A673 (cell line): ENCODE data around the gene CEACAM8. TPM values are rescaled to one million over a fixed set of nuclear protein-coding genes. Genes with fewer than 3 reads are reported as not detected.
A peak's percentile ranks its signal among the peaks of the same experiment; 100 is the strongest.

Experiments used
- BruUV-seq: library from RNA; stranded (reverse); fragments of 400-500 nt; replicated peaks from 2 replicates; lab custom pipeline; 2021; lab: Mats Ljungman, UMichigan
- CTCF ChIA-PET: fragments of 300-600 bp; sonication (Branson Sonifier 250); formaldehyde crosslinking; loops from one replicate; lab custom pipeline; 2022; ENCODE audit warnings: antibody characterized with exemption; lab: Charles Lee
- POLR2A ChIA-PET: fragments of 300-600 bp; sonication (Branson Sonifier 250); formaldehyde crosslinking; loops from one replicate; lab custom pipeline; 2022; ENCODE audit warnings: antibody characterized with exemption; ENCODE audit not compliant: low non-redundant PET; lab: Charles Lee
- DNase-seq: peaks from one replicate; pipeline ENCODE4 v3.0.0-alpha.2; 2015; ENCODE audit warnings: low spot score
- H3K27ac ChIP-seq: fragments of 200-600 bp; sonication (generic); 2 replicates; pipeline ENCODE4 v1.5.1; 2016; ENCODE audit warnings: mixed run types, low read depth, mild to moderate bottlenecking, mixed read lengths, antibody characterized with exemption, low read length; ENCODE audit not compliant: poor library complexity, severe bottlenecking
- H3K27me3 ChIP-seq: fragments of 200-600 bp; sonication (generic); replicated peaks from 2 replicates; pipeline ENCODE4 v1.6.1; 2017; ENCODE audit warnings: mixed run types, low read depth, mild to moderate bottlenecking, mixed read lengths, antibody characterized with exemption, low read length; ENCODE audit not compliant: insufficient read depth, poor library complexity
- H3K36me3 ChIP-seq: fragments of 200-600 bp; sonication (generic); 2 replicates; pipeline ENCODE4 v1.6.1; 2016; ENCODE audit warnings: mixed run types, mild to moderate bottlenecking, mixed read lengths, antibody characterized with exemption, low read length; ENCODE audit not compliant: insufficient read depth, poor library complexity, severe bottlenecking
- H3K4me1 ChIP-seq: fragments of 200-600 bp; sonication (generic); 2 replicates; pipeline ENCODE4 v1.6.1; 2017; ENCODE audit warnings: mixed run types, mild to moderate bottlenecking, mixed read lengths, antibody characterized with exemption, low read length; ENCODE audit not compliant: insufficient read depth, poor library complexity, severe bottlenecking
- H3K4me3 ChIP-seq: fragments of 200-600 bp; sonication (generic); 2 replicates; pipeline ENCODE4 v1.5.1; 2016; ENCODE audit warnings: low read depth, mixed run types, mild to moderate bottlenecking, mixed read lengths, low read length; ENCODE audit not compliant: poor library complexity, severe bottlenecking
- H3K9me3 ChIP-seq: fragments of 200-600 bp; sonication (generic); 2 replicates; pipeline ENCODE4 v1.6.1; 2016; ENCODE audit warnings: mixed run types, low read depth, mild to moderate bottlenecking, mixed read lengths, antibody characterized with exemption, low read length; ENCODE audit not compliant: poor library complexity, severe bottlenecking
- EZH2 ChIP-seq: fragments of 200-600 bp; sonication (generic); IDR thresholded peaks from 2 replicates; pipeline ENCODE4 v1.6.1; 2017; ENCODE audit warnings: borderline replicate concordance, low read depth, mild to moderate bottlenecking, mixed read lengths, antibody characterized with exemption, low read length; ENCODE audit not compliant: poor library complexity, severe bottlenecking
- intact Hi-C: fragments of 100-400 bp; cut with micrococcal nuclease; formaldehyde crosslinking; loops from one replicate; pipeline ENCODE4 v1.10.0; 2022; ENCODE audit not compliant: unreplicated experiment
- total RNA-seq: library from RNA; stranded (reverse); gene quantifications from 2 replicates; pipeline ENCODE4 v1.2.3, GENCODE V29; 2021
- TF ChIP-seq, protein P1 (sequence below): fragments of 300-800, 200-600 bp; sonication (generic); conservative IDR thresholded peaks from 2 replicates; pipeline ENCODE4 v1.5.1; 2017; ENCODE audit warnings: low read depth, mild to moderate bottlenecking, antibody characterized with exemption, low read length, moderate library complexity, mixed read lengths

CEACAM8 gene
- total RNA-seq, 1 experiment from 2014 or later = not detected

DNA sequence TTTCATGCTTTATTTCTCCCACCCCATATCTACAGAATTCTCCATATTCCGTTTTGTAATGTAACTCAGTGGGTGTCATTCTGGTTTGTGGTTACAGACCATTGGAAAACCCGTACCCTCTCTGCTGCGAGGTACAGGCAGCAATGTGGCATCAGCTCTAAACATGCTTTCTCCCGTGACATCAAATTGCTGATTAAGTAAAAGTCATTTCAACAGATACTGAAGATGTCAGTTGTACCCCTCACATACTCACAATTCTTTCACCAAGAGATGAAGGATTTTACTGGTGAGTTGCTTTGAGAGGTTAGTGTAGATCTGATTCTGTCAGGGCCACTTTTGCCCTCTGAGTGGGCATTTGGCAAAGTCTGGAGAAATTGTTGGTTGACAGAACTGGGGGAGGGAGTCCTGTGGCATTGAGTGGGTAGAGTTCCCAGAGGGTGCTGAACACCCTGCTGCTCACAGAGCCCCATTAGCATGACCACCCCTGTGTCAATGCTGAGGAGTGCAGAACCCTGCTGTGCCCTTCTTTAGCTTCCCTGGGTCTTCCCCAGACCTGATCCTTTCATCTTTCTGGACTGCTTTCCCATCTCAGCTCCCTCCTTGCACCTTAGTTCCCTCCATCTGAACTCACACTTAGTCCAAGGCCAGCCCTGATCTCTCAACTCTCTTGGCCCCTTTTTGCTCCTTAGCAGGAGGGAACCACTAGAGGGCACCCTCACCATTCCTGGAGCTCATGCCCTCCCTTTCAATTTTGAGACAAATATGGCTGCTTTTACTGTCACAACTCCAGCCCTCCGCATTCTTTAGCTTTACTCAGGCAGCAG is 39.9 kb upstream of the CEACAM8 start:
- no peak overlapping the region for H3K27ac ChIP-seq
- no peaks in the 10 kb centered on the region for H3K36me3 ChIP-seq
- no peak for TF ChIP-seq EZH2
- TF ChIP-seq, protein P1, sequence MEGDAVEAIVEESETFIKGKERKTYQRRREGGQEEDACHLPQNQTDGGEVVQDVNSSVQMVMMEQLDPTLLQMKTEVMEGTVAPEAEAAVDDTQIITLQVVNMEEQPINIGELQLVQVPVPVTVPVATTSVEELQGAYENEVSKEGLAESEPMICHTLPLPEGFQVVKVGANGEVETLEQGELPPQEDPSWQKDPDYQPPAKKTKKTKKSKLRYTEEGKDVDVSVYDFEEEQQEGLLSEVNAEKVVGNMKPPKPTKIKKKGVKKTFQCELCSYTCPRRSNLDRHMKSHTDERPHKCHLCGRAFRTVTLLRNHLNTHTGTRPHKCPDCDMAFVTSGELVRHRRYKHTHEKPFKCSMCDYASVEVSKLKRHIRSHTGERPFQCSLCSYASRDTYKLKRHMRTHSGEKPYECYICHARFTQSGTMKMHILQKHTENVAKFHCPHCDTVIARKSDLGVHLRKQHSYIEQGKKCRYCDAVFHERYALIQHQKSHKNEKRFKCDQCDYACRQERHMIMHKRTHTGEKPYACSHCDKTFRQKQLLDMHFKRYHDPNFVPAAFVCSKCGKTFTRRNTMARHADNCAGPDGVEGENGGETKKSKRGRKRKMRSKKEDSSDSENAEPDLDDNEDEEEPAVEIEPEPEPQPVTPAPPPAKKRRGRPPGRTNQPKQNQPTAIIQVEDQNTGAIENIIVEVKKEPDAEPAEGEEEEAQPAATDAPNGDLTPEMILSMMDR = peak; percentile 85
- BruUV-seq = no TSS peak
- no peaks in the 10 kb centered on the region for H3K27me3 ChIP-seq
- intact Hi-C loops = no loop called here
- no peak overlapping the region for H3K4me3 ChIP-seq
- CTCF ChIA-PET = interaction anchor here (0.5 to 1.0 kb wide), 3 partner anchors 10 to 152 kb away, joined by 3 to 4 read pairs (median 3); no protein-coding TSS in a partner anchor
- DNase-seq = peak; percentile 58
- no peaks in the 10 kb centered on the region for H3K9me3 ChIP-seq
- POLR2A ChIA-PET = no interaction called here
- H3K4me1 ChIP-seq = no peaks in the 10 kb centered on the region

DNA sequence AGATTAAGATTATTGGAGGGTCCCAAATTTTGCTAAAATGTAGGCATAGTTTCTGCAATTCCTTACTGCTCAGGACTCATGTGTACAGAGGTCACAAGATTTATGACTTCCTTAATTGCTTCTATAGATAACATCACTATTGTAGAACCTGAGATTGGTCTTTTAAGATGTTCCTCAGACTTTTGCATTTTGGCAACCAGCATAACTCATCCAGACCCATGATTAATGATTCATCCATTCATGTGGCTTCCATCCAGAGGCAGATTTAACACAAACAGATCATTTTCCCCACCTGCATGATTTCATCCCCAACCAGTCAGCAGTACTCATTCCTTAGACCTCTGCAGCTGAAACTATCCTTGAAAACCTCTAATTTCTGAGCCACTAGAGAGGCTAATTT is 34.5 kb upstream of the CEACAM8 start:
- Histone ChIP-seq H3K9me3 (no peaks in the 10 kb centered on the region), H3K4me3 (no peak overlapping the region), H3K36me3 (no peaks in the 10 kb centered on the region), H3K27ac (no peak overlapping the region), H3K27me3 (peaks cover 20% of the 10 kb centered on the region), H3K4me1 (no peaks in the 10 kb centered on the region)
- CTCF ChIA-PET = no interaction called here
- TF ChIP-seq EZH2 = no peak
- TF ChIP-seq, protein P1 = no peak
- no peak for DNase-seq
- POLR2A ChIA-PET = no interaction called here
- no TSS peak for BruUV-seq
- intact Hi-C loops = no loop called here

DNA sequence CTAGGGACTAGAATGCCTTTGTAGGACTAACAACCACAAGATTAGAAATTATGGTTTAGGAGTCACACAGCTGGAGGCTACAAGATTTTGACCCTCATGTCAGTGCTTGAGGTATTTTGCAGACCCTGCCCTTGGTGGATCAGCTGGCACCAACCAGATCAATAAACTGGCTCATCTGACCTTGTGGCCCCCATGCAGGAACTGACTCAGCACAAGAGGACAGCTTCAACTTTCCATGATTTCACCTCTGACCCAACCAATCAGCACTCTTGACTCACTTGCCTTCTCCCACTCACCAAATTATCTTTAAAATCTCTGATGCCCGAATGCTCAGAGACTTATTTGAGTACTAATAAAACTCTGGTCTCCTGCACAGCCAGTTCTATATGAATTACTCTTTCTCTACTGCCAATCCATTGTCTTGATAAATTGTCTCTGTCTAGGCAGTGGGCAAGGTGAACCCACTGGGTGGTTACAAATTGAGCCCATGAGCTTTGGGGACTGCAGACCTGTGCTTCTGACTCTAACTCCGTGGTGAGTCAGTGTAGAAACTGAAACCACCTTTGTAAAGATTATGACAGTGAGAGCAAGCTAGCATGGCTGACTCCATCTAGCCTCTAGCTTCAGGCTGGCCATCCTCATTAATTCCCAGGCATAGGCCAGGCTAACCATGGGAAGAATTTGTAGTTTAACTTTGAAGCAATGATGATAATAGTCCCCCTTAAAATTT is 33.9 kb upstream of the CEACAM8 start:
- Histone ChIP-seq H3K4me1 (no peaks in the 10 kb centered on the region), H3K36me3 (no peaks in the 10 kb centered on the region), H3K27ac (no peak overlapping the region), H3K27me3 (peaks cover 26% of the 10 kb centered on the region), H3K4me3 (no peak overlapping the region), H3K9me3 (no peaks in the 10 kb centered on the region)
- ChIA-PET CTCF (no interaction called here), POLR2A (no interaction called here)
- TF ChIP-seq, protein P1 = no peak
- TF ChIP-seq EZH2 = no peak
- BruUV-seq = no TSS peak
- intact Hi-C loops = no loop called here
- DNase-seq = no peak
